ENCODE data around the gene SPG21. TPM values are rescaled to one million over a fixed set of nuclear protein-coding genes. Genes with fewer than 3 reads are reported as not detected.
A peak's percentile ranks its signal among the peaks of the same experiment; 100 is the strongest.

SPG21 gene
- total RNA-seq, 3 donors from 2014 or later (not counting 1 experiment from before 2014, with no cell fraction given), result 39.6 to 52.3 (median 40.4) TPM

DNA sequence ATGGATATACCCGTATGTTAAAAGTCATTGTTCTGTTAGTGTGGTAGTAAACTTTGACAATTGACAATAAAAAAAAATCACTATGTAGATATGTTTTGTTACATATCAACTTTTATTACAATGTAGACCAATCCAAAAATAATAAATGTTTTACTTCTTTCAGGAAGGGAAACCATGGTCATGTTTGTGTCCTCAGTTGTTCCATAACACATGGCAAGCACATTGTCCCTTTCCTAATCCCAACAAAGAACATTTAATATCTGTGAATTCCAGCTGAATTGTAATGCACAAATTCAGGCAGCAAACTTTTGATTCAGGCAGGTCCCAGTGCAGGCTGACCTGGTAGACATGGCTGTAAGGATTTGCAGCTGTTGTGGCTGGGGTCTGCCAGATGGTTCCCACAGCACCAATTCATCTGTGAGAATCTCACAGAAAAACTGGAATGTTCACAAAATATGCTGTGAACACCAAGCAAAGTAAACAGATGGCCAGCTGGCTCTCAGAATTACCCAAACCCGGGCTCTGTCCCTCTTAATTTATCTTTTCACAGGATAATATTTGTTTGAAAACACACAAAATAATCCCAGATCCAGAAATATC is 1.9 kb upstream of the SPG21 start:
- DNase-seq (no peak), ATAC-seq (no peak)
- Mint-ChIP-seq H3K27me3 (ENCODE audit: low read depth in 2 of 2) (no peaks in the 10 kb centered on the region), H3K27ac (peak overlapping the region; percentile 94 to 96), H3K36me3 (no peaks in the 10 kb centered on the region), H3K4me1 (peaks cover 31 to 33% of the 10 kb centered on the region in 2 donors), H3K9me3 (no peaks in the 10 kb centered on the region), H3K4me3 (peak overlapping the region; percentile 43)
- Histone ChIP-seq H3K9me3 (ENCODE audit: control insufficient read depth, insufficient read depth, low read length) (no peaks in the 10 kb centered on the region), H3K27me3 (ENCODE audit: control insufficient read depth, insufficient read depth, low read length) (no peaks in the 10 kb centered on the region), H3K4me3 (ENCODE audit: low read length) (no peak overlapping the region), H3K27ac (ENCODE audit: low read length) (no peak overlapping the region), H3K36me3 (ENCODE audit: control insufficient read depth, insufficient read depth, low read length) (no peaks in the 10 kb centered on the region), H3K4me1 (ENCODE audit: control insufficient read depth, insufficient read depth, low read length) (peaks cover 14% of the 10 kb centered on the region)
- TF ChIP-seq, protein P1, sequence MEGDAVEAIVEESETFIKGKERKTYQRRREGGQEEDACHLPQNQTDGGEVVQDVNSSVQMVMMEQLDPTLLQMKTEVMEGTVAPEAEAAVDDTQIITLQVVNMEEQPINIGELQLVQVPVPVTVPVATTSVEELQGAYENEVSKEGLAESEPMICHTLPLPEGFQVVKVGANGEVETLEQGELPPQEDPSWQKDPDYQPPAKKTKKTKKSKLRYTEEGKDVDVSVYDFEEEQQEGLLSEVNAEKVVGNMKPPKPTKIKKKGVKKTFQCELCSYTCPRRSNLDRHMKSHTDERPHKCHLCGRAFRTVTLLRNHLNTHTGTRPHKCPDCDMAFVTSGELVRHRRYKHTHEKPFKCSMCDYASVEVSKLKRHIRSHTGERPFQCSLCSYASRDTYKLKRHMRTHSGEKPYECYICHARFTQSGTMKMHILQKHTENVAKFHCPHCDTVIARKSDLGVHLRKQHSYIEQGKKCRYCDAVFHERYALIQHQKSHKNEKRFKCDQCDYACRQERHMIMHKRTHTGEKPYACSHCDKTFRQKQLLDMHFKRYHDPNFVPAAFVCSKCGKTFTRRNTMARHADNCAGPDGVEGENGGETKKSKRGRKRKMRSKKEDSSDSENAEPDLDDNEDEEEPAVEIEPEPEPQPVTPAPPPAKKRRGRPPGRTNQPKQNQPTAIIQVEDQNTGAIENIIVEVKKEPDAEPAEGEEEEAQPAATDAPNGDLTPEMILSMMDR (IDR thresholded peaks at IDR 0.05), result no peak
- 92% methylated on average over 1 of the region's 2 CpGs for WGBS (ENCODE audit: insufficient coverage)
- intact Hi-C loops (cut with micrococcal nuclease), result no loop called here

DNA sequence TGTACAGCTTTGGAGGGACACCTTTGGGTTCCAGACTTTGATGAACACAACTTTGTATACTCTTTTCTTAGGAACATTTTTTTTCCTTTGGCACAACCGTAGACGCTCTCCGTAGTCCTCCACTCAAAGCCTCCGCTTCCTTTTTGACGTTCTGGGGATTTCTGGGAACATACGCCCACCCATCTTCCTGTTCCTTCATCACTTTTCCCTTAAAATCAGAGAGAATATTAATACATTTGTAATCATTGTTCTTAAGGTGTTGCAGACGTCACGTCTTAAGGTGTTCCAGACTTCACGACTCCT is 405 bp upstream of the SPG21 start:
- no peaks in the 10 kb centered on the region for H3K36me3 Mint-ChIP-seq
- Histone ChIP-seq H3K4me1 (ENCODE audit: control insufficient read depth, insufficient read depth, low read length) (peaks cover 17% of the 10 kb centered on the region), H3K27me3 (ENCODE audit: control insufficient read depth, insufficient read depth, low read length) (no peaks in the 10 kb centered on the region), H3K4me3 (ENCODE audit: low read length) (peak overlapping the region; percentile 84), H3K27ac (ENCODE audit: low read length) (peak overlapping the region; percentile 92), H3K36me3 (ENCODE audit: control insufficient read depth, insufficient read depth, low read length) (no peaks in the 10 kb centered on the region), H3K9me3 (ENCODE audit: control insufficient read depth, insufficient read depth, low read length) (no peaks in the 10 kb centered on the region)
- WGBS (ENCODE audit: insufficient coverage), result 2% methylated on average over 6 of the region's 9 CpGs
- peak overlapping the region; percentile 94 to 96 for H3K27ac Mint-ChIP-seq
- H3K4me3 Mint-ChIP-seq, result peak overlapping the region; percentile 93
- TF ChIP-seq, protein P1 (IDR thresholded peaks at IDR 0.05), result no peak
- no peaks in the 10 kb centered on the region for H3K27me3 Mint-ChIP-seq (ENCODE audit: low read depth in 2 of 2)
- DNase-seq, result no peak
- no peak for ATAC-seq
- intact Hi-C loops (cut with micrococcal nuclease), result loop anchor here (1.0 kb wide), 1 partner anchor 39 kb away; the partner anchor contains the start of gene MTFMT
- peaks cover 31 to 34% of the 10 kb centered on the region in 2 donors for H3K4me1 Mint-ChIP-seq
- no peaks in the 10 kb centered on the region for H3K9me3 Mint-ChIP-seq

DNA sequence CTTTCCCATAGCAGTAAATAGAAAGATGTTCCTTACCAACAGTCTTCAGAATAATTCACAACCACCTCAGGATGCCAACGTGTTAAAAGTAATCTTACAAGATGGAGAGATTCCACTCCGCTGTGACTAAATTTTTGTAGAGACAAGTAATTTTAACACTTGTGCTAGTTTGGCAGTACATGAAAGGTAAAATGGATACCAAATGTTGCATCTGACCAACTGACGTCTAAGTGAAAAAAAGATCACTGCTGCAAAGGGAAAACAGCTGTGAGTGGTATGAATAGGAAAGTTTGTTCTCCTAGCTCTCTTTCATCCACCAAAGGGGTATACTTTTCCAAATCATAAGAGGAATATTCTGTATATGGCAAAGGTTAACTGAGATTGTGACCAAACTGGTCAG is 2.6 kb downstream of the SPG21 start:
- peak overlapping the region; percentile 13 for H3K4me3 Mint-ChIP-seq

More for the DNA sequence above, 2.6 kb downstream of the SPG21 start:
- Mint-ChIP-seq H3K27me3 (ENCODE audit: low read depth in 2 of 2) (no peaks in the 10 kb centered on the region), H3K27ac (no peak overlapping the region), H3K9me3 (no peaks in the 10 kb centered on the region), H3K4me1 (peaks cover 31 to 34% of the 10 kb centered on the region in 2 donors), H3K36me3 (no peaks in the 10 kb centered on the region)
- DNase-seq (no peak), ATAC-seq (no peak)
- TF ChIP-seq, protein P1 (IDR thresholded peaks at IDR 0.05), result no peak
- Histone ChIP-seq H3K4me1 (ENCODE audit: control insufficient read depth, insufficient read depth, low read length) (peaks cover 24% of the 10 kb centered on the region), H3K4me3 (ENCODE audit: low read length) (no peak overlapping the region), H3K27me3 (ENCODE audit: control insufficient read depth, insufficient read depth, low read length) (no peaks in the 10 kb centered on the region), H3K36me3 (ENCODE audit: control insufficient read depth, insufficient read depth, low read length) (peaks cover 4% of the 10 kb centered on the region), H3K9me3 (ENCODE audit: control insufficient read depth, insufficient read depth, low read length) (no peaks in the 10 kb centered on the region), H3K27ac (ENCODE audit: low read length) (no peak overlapping the region)
- intact Hi-C loops (cut with micrococcal nuclease), result loop anchor here (5.0 kb wide), 1 partner anchor 145 kb away; the partner anchor contains the start of gene PLEKHO2
- 82% methylated on average over 3 of the region's 3 CpGs for WGBS (ENCODE audit: insufficient coverage)

Measured in natural killer cell (primary cell).